Activated CD4-positive, CD25-positive, alpha-beta regulatory T cell (primary cell): ENCODE results near the gene NAE1.

Source experiments
- DNase-seq, 4 experiments: peaks; one replicate each; lab custom pipeline; 2025; lab: John Stamatoyannopoulos, UW

Gene NAE1

DNA sequence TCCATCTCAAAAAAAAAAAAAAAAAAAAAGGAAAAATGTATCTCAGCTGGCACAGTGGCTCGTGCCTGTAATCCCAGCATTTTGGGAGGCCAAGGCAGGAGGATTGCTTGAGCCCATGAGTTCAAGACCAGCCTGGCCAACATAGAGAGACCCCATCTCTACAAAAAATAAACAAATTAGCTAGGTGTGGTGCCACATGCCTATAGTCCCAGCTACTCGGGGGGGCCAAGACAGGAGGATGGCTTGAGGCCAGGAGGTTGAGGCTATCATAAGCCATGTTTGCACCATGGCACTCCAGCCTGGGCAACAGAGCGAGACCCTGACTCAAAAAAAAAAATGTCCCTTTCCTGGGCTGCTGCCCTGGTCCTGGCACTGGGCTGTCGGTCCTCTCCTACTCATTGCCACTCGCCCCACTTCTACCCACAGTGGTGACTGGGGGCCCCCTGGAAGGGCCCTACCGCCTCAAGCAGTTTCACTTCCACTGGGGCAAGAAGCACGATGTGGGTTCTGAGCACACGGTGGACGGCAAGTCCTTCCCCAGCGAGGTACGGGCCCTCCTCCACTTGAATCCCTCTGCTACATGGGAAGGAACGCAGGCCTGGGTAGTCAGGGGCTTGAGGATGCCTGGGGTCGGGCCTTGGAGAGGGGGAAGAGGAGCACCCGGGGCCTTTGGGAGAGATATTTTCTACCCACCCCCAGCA lies 19.5 kb upstream of the NAE1 start:
- DNase-seq: no peak

GRCh38 chr16:66849549-66849948 lies 18.8 kb upstream of the NAE1 start:
- DNase-seq: no peak

DNA sequence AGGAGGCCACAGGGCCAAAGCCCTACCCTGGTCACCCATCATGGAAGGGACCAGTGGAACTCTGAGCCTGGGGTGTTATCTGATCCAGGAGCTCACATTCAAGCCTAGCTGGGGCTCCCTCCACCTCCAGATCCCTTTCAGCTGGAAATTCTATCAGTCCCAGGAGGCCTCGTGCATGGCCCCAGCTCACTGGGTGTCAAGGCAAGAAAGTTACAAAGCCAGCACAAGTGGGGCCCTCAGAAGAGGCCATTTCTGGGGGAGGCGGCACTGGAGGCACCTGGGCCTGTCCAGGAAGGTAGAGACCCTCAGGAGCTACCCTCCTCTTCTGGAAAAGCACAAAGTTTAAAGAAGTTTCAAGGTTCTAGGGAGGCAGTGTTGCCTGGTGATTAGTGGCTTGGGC lies 18.2 kb upstream of the NAE1 start:
- DNase-seq: no peak

- DNase-seq: no peak
Measured at GRCh38 chr16:66848172-66848571, 17.4 kb upstream of the NAE1 start.

- DNase-seq: no peak
Measured at GRCh38 chr16:66847533-66848067, 16.8 kb upstream of the NAE1 start.

DNA sequence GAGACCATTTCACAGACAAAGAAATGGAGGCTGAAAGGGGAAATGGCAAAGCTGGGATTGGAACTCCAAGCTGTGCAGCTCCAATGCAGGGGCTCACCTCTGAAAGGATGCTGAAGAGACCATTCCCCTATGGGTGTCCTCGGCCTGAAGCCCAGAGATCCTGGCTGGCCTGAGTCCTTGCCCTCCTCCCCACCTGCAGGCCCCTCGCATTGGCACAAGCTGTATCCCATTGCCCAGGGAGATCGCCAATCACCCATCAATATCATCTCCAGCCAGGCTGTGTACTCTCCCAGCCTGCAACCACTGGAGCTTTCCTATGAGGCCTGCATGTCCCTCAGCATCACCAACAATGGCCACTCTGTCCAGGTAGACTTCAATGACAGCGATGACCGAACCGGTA lies 16.1 kb upstream of the NAE1 start:
- no peak for DNase-seq

GRCh38 chr16:66846266-66846665 lies 15.5 kb upstream of the NAE1 start:
- DNase-seq: no peak

GRCh38 chr16:66845791-66846221 lies 15.0 kb upstream of the NAE1 start:
- DNase-seq: no peak

DNA sequence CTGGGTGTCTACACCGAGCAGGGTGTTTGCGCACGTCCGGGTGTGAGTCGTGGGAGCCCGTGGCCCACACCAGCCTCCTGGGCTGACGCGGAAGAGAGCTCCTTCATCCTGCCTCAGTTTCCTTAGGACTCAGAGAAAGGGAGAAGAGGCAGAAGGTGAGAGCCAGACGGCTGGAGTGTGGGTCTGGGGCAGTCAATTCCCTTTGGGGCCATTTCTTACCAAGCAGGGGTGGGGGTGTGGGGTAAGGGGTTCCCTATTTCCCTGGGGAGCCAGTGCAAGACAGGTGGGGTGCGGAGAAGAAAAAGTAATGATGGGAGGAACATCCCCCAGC lies 14.3 kb upstream of the NAE1 start:
- DNase-seq: no peak

DNA sequence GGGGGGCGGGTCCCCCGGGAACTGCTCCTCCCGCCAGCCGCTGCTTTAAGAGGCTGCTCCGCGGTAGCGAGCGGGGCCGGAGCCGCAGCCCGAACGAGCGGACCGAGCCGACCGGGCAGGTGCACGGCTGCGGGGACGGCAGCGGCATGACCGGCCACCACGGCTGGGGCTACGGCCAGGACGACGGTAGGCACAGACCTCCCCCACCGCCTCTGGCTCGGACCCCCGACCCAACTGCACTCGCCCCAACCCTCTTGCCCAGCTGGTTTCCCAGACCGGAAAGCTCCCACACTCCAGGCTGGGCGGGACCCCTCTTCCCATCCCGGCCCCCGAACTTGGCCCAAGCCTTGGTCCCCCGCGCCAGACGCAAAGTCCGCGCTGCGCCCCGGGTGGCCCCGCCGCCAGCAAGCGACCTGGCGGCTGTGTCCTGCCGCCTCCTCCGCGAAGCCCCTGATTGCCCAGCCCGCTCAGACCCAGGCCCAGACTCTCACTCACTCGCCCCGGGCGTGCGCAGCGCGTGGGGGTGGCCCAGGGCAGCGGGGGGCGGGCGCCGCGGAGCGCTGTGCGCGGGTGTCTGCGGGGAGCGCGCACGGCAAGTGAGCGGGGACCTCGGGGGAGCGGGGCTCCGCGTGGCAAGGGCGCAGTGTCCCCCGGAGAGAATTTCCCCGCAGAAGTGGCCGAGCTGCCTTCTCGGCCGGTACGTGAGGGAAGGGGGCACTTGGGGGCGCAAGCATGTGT lies 13.7 kb upstream of the NAE1 start, which contains the start of gene CA7:
CA7 (plus strand) TSS at position 73 of the 738 bp plus-strand sequence; CDS start at position 147, 74 bp downstream.
- no peak for DNase-seq

GRCh38 chr16:66844009-66844341 lies 13.2 kb upstream of the NAE1 start:
- DNase-seq: no peak

DNA sequence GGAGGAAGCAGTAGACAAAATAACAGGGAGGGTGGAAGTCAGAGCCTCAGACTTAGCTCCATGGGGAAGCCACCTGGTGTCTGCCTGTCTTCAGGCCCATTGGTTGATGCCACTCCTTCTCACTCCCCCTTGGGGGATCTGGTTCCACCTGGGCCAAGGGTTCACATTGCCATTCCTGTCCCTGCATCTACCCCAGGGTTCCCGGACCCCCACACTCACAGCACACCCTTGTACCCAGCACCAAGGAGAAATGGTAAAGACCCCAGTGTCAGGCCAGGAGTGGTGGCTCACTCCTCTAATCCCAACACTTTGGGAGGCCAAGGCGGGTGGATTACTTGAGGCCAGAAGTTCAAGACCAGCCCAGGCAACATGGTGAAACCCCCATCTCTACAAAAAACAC lies 12.4 kb upstream of the NAE1 start:
- DNase-seq: no peak

GRCh38 chr16:66842765-66843164 lies 12.0 kb upstream of the NAE1 start:
- no peak for DNase-seq

DNA sequence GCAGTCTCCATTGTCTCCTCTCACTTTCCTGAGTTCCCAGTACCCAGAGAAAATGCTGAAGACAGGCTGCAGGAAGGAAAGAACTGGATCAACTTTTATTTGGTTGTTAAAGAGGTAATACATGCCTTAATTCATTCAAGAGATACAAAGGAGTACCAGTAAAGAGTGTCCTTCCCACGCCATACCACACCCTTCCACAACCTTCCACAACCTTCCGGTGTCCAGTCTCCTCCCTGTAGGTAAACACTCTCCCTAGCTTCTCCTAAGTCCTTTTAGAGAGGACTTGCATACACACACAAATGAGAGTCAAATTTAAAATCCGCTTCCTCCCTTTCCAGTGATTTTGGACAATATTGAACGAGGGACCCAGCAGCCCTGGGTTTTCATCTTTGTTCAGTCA lies 10.6 kb upstream of the NAE1 start:
- DNase-seq: no peak

- DNase-seq: no peak
Measured at GRCh38 chr16:66840883-66841282, 10.1 kb upstream of the NAE1 start.

DNA sequence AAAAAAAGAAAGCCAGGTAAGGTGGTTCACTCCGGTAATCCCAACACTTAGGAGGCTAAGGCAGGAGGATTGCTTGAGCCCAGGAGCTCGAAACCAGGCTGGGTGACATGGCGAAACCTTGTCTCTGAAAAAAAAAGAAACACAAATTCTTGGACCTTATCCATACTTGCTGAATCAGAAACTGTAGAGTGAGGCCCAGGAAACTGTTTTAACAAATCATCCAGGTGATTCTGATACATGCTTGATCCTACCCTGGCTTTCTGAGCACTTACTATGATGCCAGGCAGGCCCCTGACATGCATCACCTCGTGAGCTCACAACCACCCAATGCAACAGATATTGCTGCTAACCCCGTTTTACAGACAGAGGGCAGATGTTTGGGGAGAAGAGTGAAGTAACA lies 4.0 kb upstream of the NAE1 start:
- DNase-seq: no peak

GRCh38 chr16:66832661-66833305 lies 2.0 kb upstream of the NAE1 start:
- DNase-seq: no peak

- DNase-seq: no peak
Measured at GRCh38 chr16:66832190-66832589, 1.4 kb upstream of the NAE1 start.

DNA sequence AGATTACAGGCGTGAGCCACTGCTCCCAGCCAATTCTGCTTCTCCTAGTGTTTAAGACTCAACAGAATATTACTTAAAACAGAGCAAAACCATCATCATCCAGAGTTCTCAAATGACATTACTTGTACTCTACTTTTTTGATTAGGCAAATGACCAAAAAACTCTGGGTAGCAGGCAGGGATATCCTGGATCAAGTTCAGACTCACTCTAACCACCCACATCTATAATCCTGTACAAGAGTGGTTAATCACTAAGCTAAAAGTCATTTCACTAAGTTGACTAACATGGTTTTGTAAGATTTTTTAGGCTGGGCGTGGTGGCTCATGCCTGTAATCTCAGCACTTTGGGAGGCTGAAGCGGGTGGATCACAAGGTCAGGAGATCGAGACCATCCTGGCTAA lies 6.8 kb downstream of the NAE1 start:
- no peak for DNase-seq

- no peak for DNase-seq
Measured at GRCh38 chr16:66814734-66815133, 16.0 kb downstream of the NAE1 start.

DNA sequence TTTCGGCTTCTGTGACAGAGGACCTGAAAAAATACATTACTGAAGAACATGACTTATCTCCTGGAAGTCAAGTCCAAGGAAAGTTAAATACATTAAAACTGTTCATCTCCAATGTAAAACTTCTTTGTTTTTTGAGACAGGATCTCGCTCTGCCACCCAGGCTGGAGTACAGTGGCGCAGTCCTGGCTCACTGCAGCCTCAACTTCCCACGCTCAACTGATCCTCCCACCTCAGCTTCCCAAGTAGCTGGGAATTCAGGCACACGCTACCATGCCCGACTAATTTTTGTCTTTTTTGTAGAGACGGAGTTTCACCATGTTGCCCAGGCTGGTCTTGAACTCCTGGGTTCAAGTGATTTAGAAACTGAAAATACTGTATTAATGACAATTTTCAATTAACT lies 19.7 kb downstream of the NAE1 start:
- no peak for DNase-seq

GRCh38 chr16:66810391-66810790 lies 20.4 kb downstream of the NAE1 start:
- DNase-seq: no peak

- no peak for DNase-seq
Measured at GRCh38 chr16:66809765-66810164, 21.0 kb downstream of the NAE1 start.
